Thoracic aorta (tissue), 2 donors: Measurements from ENCODE around the gene TNFRSF6B. TPM values are rescaled to one million over a fixed set of nuclear protein-coding genes. Genes with fewer than 3 reads are reported as not detected.

ENCODE experiments used
- ATAC-seq: fragments of 150-250 bp; one replicate; pipeline ENCODE4 v1.8.0; 2017; ENCODE audit warnings: low read depth; ENCODE audit not compliant: insufficient number of reproducible peaks, low FRiP score
- DNase-seq: peaks from one replicate; pipeline ENCODE4 v3.0.0-alpha.2; 2020; ENCODE audit warnings: low spot score
- H3K27ac ChIP-seq, 2 donors: fragments of 200-600 bp; sonication (generic); 1 replicate in 1 of 2; 2 replicates in 1 of 2; pipeline ENCODE4 v1.5.1; 2016; ENCODE audit warnings: mild to moderate bottlenecking in 2 of 2, moderate library complexity in 2 of 2
- H3K27me3 ChIP-seq: fragments of 200-600 bp; sonication (generic); replicated peaks from 2 replicates; pipeline ENCODE4 v1.6.0; 2016; ENCODE audit warnings: mild to moderate bottlenecking; ENCODE audit not compliant: insufficient read depth
- H3K36me3 ChIP-seq: fragments of 200-600 bp; sonication (generic); one replicate; pipeline ENCODE4 v1.5.1; 2016
- H3K4me1 ChIP-seq, 2 donors: fragments of 200-600 bp; sonication (generic); 1 replicate in 1 of 2; 2 replicates in 1 of 2; pipeline versions ENCODE4 v1.5.1 to v1.6.0; 2016; ENCODE audit warnings: low read depth in 2 of 2, mild to moderate bottlenecking in 1 of 2; ENCODE audit not compliant: control insufficient read depth in 1 of 2
- H3K4me3 ChIP-seq: fragments of 200-600 bp; sonication (generic); 2 replicates; pipeline ENCODE4 v1.5.1; 2016; ENCODE audit warnings: mild to moderate bottlenecking
- H3K9me3 ChIP-seq: fragments of 200-600 bp; sonication (generic); 2 replicates; pipeline ENCODE4 v1.5.1; 2016
- total RNA-seq, 2 donors: library from RNA; depleted of rRNA; stranded (reverse); fragments of >200 nt; gene quantifications; one replicate each; pipeline versions ENCODE4 v1.1.0 to v1.2.3, GENCODE V29; 2016
- TF ChIP-seq, protein P1 (sequence below): fragments of 200-600 bp; sonication (generic); IDR thresholded peaks from one replicate; pipeline ENCODE4 v1.5.1; 2019; ENCODE audit warnings: antibody characterized with exemption

Gene TNFRSF6B
- total RNA-seq, 2 donors from 2014 or later = 32.9 to 98.9 TPM

DNA sequence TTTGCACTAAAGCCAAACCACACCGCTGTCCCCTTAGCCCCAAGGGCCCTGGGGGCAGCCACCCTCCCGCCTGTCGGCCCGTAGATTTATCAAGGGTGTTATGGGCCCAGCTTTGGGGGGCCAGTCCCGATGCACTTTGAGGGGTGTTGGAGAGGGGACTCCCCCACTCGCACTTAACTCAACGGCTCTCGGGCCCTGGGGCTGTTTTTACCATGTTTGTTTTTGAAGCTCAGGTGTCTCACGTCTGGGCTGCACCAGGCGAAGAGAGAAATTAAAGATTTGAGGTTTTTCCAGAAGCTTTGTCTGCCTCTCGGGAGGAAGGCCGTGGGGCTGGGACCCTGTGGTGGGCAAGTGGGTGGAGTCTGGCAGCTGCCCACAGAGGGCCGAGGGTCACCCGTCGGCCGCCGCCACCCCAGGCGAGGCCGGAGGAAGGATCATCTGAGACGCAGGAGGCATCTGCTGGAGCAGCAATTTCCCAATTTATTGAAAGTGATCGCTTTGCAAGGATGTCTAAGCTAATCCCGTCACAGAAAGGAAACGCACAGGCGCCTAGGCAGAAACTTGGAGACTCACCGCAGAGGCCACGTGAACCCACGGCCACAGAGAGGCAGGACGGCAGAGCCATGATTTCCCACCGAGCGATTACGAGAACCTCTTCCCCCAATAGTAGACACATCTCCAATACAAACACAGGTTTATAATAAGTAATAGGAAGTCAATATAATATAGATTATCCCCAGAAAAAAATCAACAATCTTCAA is 46.9 kb downstream of the TNFRSF6B start:
- H3K27ac ChIP-seq = no peak overlapping the region
- peaks cover 16 to 26% of the 10 kb centered on the region in 2 donors for H3K4me1 ChIP-seq
- H3K4me3 ChIP-seq = no peak overlapping the region
- no peaks in the 10 kb centered on the region for H3K27me3 ChIP-seq
- peaks cover 22% of the 10 kb centered on the region for H3K36me3 ChIP-seq
- TF ChIP-seq, protein P1, sequence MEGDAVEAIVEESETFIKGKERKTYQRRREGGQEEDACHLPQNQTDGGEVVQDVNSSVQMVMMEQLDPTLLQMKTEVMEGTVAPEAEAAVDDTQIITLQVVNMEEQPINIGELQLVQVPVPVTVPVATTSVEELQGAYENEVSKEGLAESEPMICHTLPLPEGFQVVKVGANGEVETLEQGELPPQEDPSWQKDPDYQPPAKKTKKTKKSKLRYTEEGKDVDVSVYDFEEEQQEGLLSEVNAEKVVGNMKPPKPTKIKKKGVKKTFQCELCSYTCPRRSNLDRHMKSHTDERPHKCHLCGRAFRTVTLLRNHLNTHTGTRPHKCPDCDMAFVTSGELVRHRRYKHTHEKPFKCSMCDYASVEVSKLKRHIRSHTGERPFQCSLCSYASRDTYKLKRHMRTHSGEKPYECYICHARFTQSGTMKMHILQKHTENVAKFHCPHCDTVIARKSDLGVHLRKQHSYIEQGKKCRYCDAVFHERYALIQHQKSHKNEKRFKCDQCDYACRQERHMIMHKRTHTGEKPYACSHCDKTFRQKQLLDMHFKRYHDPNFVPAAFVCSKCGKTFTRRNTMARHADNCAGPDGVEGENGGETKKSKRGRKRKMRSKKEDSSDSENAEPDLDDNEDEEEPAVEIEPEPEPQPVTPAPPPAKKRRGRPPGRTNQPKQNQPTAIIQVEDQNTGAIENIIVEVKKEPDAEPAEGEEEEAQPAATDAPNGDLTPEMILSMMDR = no peak
- DNase-seq (no peak), ATAC-seq (no peak)
- no peaks in the 10 kb centered on the region for H3K9me3 ChIP-seq

DNA sequence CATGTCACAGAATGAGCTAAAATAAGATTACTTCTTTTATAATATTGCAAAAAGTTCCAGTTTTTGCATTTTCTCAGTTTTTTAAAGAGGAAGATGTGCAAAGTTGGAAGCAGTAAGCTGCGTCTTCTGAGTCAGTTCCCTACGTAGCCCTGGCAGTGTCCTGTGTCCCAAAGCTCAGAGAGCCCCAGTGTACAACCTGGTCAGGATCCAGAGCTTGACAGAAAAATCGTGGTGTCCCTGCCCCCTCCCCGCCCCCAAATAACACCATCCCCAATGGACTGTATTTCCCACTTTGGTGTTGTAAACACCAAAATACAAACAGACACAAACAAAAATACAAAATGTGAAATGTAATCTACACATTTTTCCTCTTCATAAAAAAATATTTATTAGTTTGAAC is 47.7 kb downstream of the TNFRSF6B start:
- ATAC-seq (no peak), DNase-seq (no peak)
- no peaks in the 10 kb centered on the region for H3K27me3 ChIP-seq
- no peaks in the 10 kb centered on the region for H3K9me3 ChIP-seq
- H3K4me3 ChIP-seq = no peak overlapping the region
- H3K36me3 ChIP-seq = peaks cover 22% of the 10 kb centered on the region
- peaks cover 10 to 19% of the 10 kb centered on the region in 2 donors for H3K4me1 ChIP-seq
- TF ChIP-seq, protein P1 = no peak
- H3K27ac ChIP-seq = no peak overlapping the region

DNA sequence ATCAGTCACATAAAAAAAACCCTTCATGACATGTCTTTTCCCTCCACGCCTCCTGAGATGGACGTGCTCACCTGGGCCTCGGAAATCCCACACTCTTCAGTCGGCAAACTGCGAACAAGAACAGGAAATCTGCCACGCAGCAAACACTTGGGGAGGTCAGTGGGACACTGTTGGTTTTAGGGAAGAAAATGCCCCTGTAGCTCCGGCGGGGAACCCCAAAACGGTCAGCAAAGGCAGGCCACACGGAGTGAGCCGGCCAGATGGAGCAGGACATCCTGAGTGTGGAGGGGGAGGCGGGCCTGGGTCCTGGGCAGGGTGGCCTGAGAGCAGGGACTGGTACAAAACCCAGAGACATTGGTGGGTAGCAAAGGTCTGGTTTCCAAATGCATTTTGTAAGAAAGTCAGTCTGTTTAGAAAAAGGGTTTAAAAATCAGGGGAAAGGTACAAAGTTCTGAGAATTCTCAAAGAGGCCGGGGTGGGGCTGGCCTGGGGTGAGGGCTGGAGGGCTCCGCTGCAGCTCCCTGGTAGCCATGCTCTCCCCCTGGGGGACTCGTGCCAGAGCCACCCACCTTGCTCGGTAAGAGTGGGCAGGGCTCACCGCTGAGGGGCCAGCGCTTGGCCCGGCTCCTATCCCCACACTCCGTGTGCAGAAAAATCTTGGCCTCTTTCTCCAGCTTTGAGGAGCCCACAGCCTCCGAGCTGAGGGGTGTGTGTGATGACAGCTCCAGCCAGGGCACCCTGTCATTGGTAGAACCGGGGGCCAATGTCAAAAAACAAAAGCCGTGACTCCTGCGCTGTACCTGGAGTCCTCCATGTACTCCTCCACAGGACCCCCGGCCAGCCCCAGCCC is 48.3 kb downstream of the TNFRSF6B start:
- no peaks in the 10 kb centered on the region for H3K9me3 ChIP-seq
- H3K27me3 ChIP-seq = no peaks in the 10 kb centered on the region
- peaks cover 10 to 18% of the 10 kb centered on the region in 2 donors for H3K4me1 ChIP-seq
- DNase-seq (no peak), ATAC-seq (no peak)
- H3K27ac ChIP-seq = no peak overlapping the region
- H3K36me3 ChIP-seq = peaks cover 22% of the 10 kb centered on the region
- no peak overlapping the region for H3K4me3 ChIP-seq
- TF ChIP-seq, protein P1 = no peak

DNA sequence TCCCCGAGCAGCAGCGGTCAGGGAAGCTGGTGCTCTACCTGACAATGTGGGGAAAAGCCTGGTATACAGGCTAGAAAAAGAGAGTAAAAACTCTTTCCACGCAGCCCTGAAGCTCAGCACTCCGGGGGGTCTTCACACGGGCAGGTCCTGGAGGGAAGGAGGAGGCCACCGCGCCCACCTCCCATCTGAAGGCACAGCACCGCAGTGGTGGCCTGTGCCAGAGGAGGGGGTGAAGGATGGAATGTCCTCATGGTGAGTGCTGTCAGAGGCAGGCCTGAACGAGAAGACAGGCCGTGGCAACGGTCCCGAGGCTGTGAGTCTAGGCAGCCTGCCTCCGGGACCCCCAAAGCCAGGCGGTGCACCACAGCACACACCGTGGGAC is 49.0 kb downstream of the TNFRSF6B start:
- Histone ChIP-seq H3K27me3 (no peaks in the 10 kb centered on the region), H3K4me1 (peaks cover 10 to 18% of the 10 kb centered on the region in 2 donors), H3K36me3 (peaks cover 22% of the 10 kb centered on the region), H3K4me3 (no peak overlapping the region), H3K9me3 (no peaks in the 10 kb centered on the region), H3K27ac (no peak overlapping the region)
- TF ChIP-seq, protein P1 = no peak
- no peak for DNase-seq
- ATAC-seq = no peak
